GM23338 (cell line): Measurements from ENCODE around the gene RBM42. TPM values are rescaled to one million over a fixed set of nuclear protein-coding genes. Genes with fewer than 3 reads are reported as not detected.

Experiments
- ATAC-seq: fragments of 200-7000 bp; cut with Tn5 transposase; 3 replicates; pipeline ENCODE4 v1.9.1; 2020
- DNase-seq: peaks from one replicate; pipeline ENCODE4 v3.0.0-alpha.2; 2015; ENCODE audit warnings: low spot score
- H2AFZ ChIP-seq: fragments of 200-600 bp; sonication (generic); 2 replicates; pipeline ENCODE4 v1.8.0; 2016; ENCODE audit warnings: antibody characterized with exemption, mild to moderate bottlenecking, moderate library complexity
- H3F3A ChIP-seq: fragments of 200-600 bp; sonication (generic); replicated peaks from 2 replicates; pipeline ENCODE4 v1.8.0; 2017; ENCODE audit warnings: antibody characterized with exemption, mixed run types, low read depth
- H3K27ac ChIP-seq: fragments of 200-600 bp; sonication (generic); 2 replicates; pipeline ENCODE4 v1.6.1; 2016; ENCODE audit warnings: low read depth
- H3K27me3 ChIP-seq: fragments of 200-600 bp; sonication (generic); 2 replicates; pipeline ENCODE4 v1.8.0; 2016; ENCODE audit warnings: mild to moderate bottlenecking, mixed run types, moderate library complexity; ENCODE audit not compliant: insufficient read depth
- H3K36me3 ChIP-seq: fragments of 200-600 bp; sonication (generic); 2 replicates; pipeline ENCODE4 v1.8.0; 2016; ENCODE audit warnings: mild to moderate bottlenecking; ENCODE audit not compliant: insufficient read depth
- H3K4me1 ChIP-seq: fragments of 200-600 bp; sonication (generic); 2 replicates; pipeline ENCODE4 v1.8.0; 2016; ENCODE audit warnings: mild to moderate bottlenecking, moderate library complexity; ENCODE audit not compliant: insufficient read depth
- H3K4me2 ChIP-seq: fragments of 200-600 bp; sonication (generic); 2 replicates; pipeline ENCODE4 v1.7.1; 2017; ENCODE audit warnings: mixed run types
- H3K4me3 ChIP-seq: fragments of 200-600 bp; sonication (generic); 2 replicates; pipeline ENCODE4 v1.6.1; 2016; ENCODE audit warnings: mixed run types
- H3K79me2 ChIP-seq: fragments of 200-600 bp; sonication (generic); replicated peaks from 2 replicates; pipeline ENCODE4 v1.8.0; 2017; ENCODE audit warnings: mild to moderate bottlenecking; ENCODE audit not compliant: insufficient read depth
- H3K9me2 ChIP-seq: fragments of 200-600 bp; sonication (generic); 2 replicates; pipeline ENCODE4 v1.8.0; 2017; ENCODE audit not compliant: insufficient read depth
- H4K20me1 ChIP-seq: fragments of 200-600 bp; sonication (generic); replicated peaks from 2 replicates; pipeline ENCODE4 v1.8.0; 2017; ENCODE audit warnings: mild to moderate bottlenecking; ENCODE audit not compliant: insufficient read depth
- H3K27ac Mint-ChIP-seq: 2 replicates; pipeline ENCODE4 v1.8.0; 2020; ENCODE audit warnings: inconsistent platforms, mild to moderate bottlenecking, moderate library complexity, mixed read lengths
- H3K27me3 Mint-ChIP-seq: 3 replicates; pipeline ENCODE4 v1.8.0; 2022; ENCODE audit warnings: low read depth, mild to moderate bottlenecking, moderate library complexity, mixed read lengths, inconsistent platforms; ENCODE audit not compliant: insufficient read depth, poor library complexity
- H3K36me3 Mint-ChIP-seq: 3 replicates; pipeline ENCODE4 v1.8.0; 2021; ENCODE audit warnings: low read depth, mild to moderate bottlenecking, inconsistent platforms, moderate library complexity, mixed read lengths
- H3K4me1 Mint-ChIP-seq: 3 replicates; pipeline ENCODE4 v1.8.0; 2020; ENCODE audit warnings: mild to moderate bottlenecking, inconsistent platforms, mixed read lengths
- H3K4me3 Mint-ChIP-seq: 3 replicates; pipeline ENCODE4 v1.8.0; 2021; ENCODE audit warnings: moderate library complexity, mild to moderate bottlenecking, inconsistent platforms, mixed read lengths
- H3K9me3 Mint-ChIP-seq: 3 replicates; pipeline ENCODE4 v1.8.0; 2020; ENCODE audit warnings: moderate library complexity, mild to moderate bottlenecking, inconsistent platforms, mixed read lengths
- JUNB ChIP-seq: IDR thresholded peaks from one replicate; pipeline ENCODE4 v1.6.1; 2016; ENCODE audit warnings: antibody characterized with exemption; ENCODE audit not compliant: unreplicated experiment
- STAT1 ChIP-seq: IDR thresholded peaks from one replicate; pipeline ENCODE4 v1.6.1; 2016; ENCODE audit warnings: antibody characterized with exemption; ENCODE audit not compliant: unreplicated experiment
- ZNF114 ChIP-seq: fragments of 250-450 bp; sonication (Bioruptor Pico); IDR thresholded peaks from 2 replicates; pipeline ENCODE4 v1.5.0; 2020; ENCODE audit warnings: mild to moderate bottlenecking, moderate library complexity
- polyA plus RNA-seq: library from polyadenylated mRNA; unstranded; fragments of >200 nt; fragmentation: Nextera tagmentation; extraction: Ambion mirVana; gene quantifications from 2 replicates; pipeline ENCODE4 v1.2.1, GENCODE V29; 2016
- total RNA-seq: library from RNA; depleted of rRNA; stranded (reverse); fragments of >200 nt; shearing (Covaris generic); gene quantifications from 2 replicates; pipeline ENCODE4 v1.2.3, GENCODE V29; 2014
- TF ChIP-seq, protein P1 (sequence below): fragments of 250-450 bp; sonication (Bioruptor Pico); IDR thresholded peaks from 2 replicates; pipeline ENCODE4 v1.5.0; 2020; ENCODE audit warnings: mild to moderate bottlenecking, moderate library complexity
- TF ChIP-seq, protein P2 (sequence below): IDR thresholded peaks from one replicate; pipeline ENCODE4 v1.6.1; 2018; ENCODE audit warnings: antibody characterized with exemption; ENCODE audit not compliant: unreplicated experiment

Gene RBM42
- total and polyA plus RNA-seq, 2 experiments from 2014 or later, result 74.7 to 82.9 TPM

DNA sequence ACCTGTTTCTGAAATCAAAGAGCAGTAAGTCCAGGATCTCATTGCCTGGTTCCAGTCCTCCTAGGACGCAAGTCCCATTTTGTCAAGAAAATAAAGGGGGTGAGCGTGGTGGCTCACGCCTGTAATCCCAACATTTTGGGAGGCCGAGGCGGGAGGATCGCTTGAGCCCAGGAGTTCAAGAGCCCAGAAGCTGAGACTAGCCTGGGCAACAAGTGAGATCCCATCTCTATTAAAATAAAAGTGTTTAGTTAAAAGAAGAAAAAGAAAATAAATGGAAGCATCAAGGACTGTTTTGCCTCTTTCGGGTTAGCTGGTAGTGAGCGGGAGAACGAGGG lies 16.6 kb upstream of the RBM42 start:
- Histone ChIP-seq H4K20me1 (no peaks in the 10 kb centered on the region), H3K4me2 (peak overlapping the region; percentile 75), H3K27ac (no peak overlapping the region), H3F3A (no peaks in the 10 kb centered on the region), H3K27me3 (no peaks in the 10 kb centered on the region), H3K36me3 (no peaks in the 10 kb centered on the region; the same call in 1 of the 2 replicates), H3K4me3 (peak overlapping the region; percentile 95), H3K79me2 (no peaks in the 10 kb centered on the region), H3K9me2 (no peaks in the 10 kb centered on the region), H2AFZ (peak overlapping the region; percentile 61; the same call in 1 of the 2 replicates), H3K4me1 (no peaks in the 10 kb centered on the region)
- TF ChIP-seq, protein P1, sequence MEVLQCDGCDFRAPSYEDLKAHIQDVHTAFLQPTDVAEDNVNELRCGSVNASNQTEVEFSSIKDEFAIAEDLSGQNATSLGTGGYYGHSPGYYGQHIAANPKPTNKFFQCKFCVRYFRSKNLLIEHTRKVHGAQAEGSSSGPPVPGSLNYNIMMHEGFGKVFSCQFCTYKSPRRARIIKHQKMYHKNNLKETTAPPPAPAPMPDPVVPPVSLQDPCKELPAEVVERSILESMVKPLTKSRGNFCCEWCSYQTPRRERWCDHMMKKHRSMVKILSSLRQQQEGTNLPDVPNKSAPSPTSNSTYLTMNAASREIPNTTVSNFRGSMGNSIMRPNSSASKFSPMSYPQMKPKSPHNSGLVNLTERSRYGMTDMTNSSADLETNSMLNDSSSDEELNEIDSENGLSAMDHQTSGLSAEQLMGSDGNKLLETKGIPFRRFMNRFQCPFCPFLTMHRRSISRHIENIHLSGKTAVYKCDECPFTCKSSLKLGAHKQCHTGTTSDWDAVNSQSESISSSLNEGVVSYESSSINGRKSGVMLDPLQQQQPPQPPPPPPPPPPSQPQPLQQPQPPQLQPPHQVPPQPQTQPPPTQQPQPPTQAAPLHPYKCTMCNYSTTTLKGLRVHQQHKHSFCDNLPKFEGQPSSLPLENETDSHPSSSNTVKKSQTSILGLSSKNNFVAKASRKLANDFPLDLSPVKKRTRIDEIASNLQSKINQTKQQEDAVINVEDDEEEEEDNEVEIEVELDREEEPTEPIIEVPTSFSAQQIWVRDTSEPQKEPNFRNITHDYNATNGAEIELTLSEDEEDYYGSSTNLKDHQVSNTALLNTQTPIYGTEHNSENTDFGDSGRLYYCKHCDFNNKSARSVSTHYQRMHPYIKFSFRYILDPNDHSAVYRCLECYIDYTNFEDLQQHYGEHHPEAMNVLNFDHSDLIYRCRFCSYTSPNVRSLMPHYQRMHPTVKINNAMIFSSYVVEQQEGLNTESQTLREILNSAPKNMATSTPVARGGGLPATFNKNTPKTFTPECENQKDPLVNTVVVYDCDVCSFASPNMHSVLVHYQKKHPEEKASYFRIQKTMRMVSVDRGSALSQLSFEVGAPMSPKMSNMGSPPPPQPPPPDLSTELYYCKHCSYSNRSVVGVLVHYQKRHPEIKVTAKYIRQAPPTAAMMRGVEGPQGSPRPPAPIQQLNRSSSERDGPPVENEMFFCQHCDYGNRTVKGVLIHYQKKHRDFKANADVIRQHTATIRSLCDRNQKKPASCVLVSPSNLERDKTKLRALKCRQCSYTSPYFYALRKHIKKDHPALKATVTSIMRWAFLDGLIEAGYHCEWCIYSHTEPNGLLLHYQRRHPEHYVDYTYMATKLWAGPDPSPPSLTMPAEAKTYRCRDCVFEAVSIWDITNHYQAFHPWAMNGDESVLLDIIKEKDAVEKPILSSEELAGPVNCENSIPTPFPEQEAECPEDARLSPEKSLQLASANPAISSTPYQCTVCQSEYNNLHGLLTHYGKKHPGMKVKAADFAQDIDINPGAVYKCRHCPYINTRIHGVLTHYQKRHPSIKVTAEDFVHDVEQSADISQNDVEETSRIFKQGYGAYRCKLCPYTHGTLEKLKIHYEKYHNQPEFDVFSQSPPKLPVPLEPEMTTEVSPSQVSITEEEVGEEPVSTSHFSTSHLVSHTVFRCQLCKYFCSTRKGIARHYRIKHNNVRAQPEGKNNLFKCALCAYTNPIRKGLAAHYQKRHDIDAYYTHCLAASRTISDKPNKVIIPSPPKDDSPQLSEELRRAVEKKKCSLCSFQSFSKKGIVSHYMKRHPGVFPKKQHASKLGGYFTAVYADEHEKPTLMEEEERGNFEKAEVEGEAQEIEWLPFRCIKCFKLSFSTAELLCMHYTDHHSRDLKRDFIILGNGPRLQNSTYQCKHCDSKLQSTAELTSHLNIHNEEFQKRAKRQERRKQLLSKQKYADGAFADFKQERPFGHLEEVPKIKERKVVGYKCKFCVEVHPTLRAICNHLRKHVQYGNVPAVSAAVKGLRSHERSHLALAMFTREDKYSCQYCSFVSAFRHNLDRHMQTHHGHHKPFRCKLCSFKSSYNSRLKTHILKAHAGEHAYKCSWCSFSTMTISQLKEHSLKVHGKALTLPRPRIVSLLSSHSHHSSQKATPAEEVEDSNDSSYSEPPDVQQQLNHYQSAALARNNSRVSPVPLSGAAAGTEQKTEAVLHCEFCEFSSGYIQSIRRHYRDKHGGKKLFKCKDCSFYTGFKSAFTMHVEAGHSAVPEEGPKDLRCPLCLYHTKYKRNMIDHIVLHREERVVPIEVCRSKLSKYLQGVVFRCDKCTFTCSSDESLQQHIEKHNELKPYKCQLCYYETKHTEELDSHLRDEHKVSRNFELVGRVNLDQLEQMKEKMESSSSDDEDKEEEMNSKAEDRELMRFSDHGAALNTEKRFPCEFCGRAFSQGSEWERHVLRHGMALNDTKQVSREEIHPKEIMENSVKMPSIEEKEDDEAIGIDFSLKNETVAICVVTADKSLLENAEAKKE (CRISPR knock-in tag), result no peak
- no peak for TF ChIP-seq JUNB
- no peak for TF ChIP-seq ZNF114 (CRISPR knock-in tag)
- no peak for TF ChIP-seq STAT1
- TF ChIP-seq, protein P2, sequence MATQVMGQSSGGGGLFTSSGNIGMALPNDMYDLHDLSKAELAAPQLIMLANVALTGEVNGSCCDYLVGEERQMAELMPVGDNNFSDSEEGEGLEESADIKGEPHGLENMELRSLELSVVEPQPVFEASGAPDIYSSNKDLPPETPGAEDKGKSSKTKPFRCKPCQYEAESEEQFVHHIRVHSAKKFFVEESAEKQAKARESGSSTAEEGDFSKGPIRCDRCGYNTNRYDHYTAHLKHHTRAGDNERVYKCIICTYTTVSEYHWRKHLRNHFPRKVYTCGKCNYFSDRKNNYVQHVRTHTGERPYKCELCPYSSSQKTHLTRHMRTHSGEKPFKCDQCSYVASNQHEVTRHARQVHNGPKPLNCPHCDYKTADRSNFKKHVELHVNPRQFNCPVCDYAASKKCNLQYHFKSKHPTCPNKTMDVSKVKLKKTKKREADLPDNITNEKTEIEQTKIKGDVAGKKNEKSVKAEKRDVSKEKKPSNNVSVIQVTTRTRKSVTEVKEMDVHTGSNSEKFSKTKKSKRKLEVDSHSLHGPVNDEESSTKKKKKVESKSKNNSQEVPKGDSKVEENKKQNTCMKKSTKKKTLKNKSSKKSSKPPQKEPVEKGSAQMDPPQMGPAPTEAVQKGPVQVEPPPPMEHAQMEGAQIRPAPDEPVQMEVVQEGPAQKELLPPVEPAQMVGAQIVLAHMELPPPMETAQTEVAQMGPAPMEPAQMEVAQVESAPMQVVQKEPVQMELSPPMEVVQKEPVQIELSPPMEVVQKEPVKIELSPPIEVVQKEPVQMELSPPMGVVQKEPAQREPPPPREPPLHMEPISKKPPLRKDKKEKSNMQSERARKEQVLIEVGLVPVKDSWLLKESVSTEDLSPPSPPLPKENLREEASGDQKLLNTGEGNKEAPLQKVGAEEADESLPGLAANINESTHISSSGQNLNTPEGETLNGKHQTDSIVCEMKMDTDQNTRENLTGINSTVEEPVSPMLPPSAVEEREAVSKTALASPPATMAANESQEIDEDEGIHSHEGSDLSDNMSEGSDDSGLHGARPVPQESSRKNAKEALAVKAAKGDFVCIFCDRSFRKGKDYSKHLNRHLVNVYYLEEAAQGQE, result no peak
- peaks cover 15% of the 10 kb centered on the region for H3K27me3 Mint-ChIP-seq
- H3K27ac Mint-ChIP-seq, result no peak overlapping the region; the same call in 1 of the 2 replicates
- no peaks in the 10 kb centered on the region for H3K4me1 Mint-ChIP-seq
- ATAC-seq (no peak), DNase-seq (no peak)
- peak overlapping the region; percentile 82 for H3K4me3 Mint-ChIP-seq
- H3K9me3 Mint-ChIP-seq, result peaks cover 18% of the 10 kb centered on the region
- H3K36me3 Mint-ChIP-seq, result peaks cover 21% of the 10 kb centered on the region
